Hematopoietic multipotent progenitor cell (in vitro differentiated cells): ENCODE data around the gene SLC25A43. TPM values are rescaled to one million over a fixed set of nuclear protein-coding genes. Genes with fewer than 3 reads are reported as not detected.
"Not testable (repeated sequence)": the region's sequence is repeated elsewhere in the genome, so short reads cannot be mapped to it uniquely, and the experiment has no call there.

Experiments
- DNase-seq, 3 donors: peaks; one replicate each; pipeline ENCODE4 v3.0.0-alpha.2; 2011 to 2015; ENCODE audit warnings: low read depth in 2 of 3, low spot score in 2 of 3
- small RNA-seq: library from RNA; depleted of rRNA; stranded (forward); fragments of <200 nt; gene quantifications from one replicate; pipeline ENCODE3, GENCODE V24; 2012
- total RNA-seq: library from RNA; depleted of rRNA; stranded (reverse); fragments of >200 nt; gene quantifications from one replicate; pipeline ENCODE4 v1.2.3, GENCODE V29; 2012

The SLC25A43 gene
- total RNA-seq, 1 donor, result 8.3 TPM

DNA sequence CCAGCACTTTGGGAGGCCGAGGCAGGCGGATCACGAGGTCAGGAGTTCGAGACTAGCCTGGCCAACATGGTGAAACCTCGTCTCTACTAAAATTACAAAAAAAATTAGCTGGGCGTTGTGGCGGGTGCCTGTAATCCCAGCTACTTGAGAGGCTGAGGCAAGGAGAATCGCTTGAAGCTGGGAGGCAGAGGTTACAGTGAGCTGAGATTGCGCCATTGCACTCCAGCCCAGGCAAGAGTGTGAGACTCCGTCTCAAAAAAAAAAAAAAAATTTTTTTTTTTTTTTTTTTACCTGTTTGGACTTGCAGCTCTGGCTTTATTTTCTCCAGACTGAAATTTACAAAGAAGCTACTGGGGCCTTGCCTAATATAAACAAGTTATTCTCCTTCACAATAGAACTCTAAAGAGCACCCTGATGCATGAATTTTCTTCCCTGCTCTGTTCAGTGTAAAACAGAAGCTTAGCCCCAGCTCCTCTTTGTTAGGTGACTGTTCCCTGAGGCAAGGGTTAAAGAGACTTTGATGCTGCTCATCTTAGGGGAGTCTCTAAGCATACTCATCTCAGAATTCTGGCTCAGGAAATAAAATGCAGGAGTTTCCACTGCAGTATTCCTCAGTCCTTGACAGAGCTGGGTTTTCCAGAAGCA lies 94.8 kb downstream of the SLC25A43 start:
- DNase-seq, result not testable (repeated sequence)

DNA sequence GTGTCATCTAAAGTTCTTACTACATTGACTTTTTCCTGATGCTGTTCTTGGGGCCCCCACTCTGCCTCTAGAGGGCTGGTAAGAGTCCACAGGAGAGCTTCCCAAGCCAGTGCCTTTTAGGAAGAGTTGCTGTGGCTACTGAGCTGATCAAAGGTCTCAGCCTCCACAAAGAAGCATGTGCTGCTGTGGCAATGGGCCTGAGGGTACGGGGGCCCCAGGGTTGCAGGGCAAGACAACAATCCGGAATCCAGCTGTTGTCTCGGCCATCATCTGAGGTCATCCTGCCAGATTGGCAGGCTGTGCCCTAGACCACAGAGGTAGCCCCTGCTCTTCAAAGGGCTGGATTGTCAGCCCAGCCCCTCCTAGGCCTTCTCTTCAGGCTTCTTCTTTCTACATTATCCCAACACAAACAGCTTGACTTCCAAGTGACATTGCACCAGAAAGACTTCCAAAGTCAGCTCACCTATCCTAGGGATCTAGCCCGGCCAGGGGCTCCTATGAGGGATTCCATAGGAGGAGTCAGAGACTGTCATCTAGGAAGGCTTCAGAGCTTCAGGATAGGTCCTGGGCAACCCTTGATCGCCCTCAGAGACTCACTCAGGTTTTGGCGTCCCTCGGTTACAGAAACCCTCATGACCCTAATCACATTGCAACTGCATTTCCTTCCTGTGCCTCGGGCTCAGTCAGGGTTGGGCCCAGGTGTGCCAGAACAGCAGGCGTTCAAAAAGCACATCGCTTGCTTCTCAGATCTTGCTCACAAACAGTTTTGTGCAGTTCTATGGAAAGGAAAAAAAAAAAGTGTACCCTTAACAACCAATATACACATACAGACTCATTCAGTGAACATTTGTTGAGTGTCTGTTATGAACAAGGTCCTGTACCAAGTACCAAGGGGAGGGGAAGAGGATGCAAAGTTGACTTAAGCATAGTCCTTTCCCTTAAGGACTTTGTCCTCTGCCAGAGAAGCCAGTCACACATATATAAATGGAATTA lies 96.9 kb downstream of the SLC25A43 start:
- peak in 1 of 3 donors; percentile 61 for DNase-seq

DNA sequence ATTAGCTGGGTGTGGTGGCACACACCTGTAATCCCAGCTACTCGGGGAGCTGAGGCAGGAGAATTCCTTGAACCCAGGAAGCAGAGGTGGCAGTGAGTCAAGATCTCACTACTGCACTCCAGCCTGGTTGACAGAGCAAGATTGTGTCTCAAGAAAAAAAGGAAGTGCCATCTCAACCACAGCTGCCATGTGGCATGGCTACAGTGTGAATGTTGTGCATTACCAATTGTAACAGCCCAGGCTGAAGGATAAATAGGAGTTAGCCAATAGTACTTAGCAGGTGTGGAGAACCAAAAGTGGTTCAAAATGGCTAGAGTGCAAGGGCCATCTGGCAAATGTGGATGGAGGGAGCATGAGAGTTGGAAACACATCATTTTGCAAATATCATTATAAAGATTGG lies 98.0 kb downstream of the SLC25A43 start:
- peak in 1 of 3 donors; percentile 69 for DNase-seq

DNA sequence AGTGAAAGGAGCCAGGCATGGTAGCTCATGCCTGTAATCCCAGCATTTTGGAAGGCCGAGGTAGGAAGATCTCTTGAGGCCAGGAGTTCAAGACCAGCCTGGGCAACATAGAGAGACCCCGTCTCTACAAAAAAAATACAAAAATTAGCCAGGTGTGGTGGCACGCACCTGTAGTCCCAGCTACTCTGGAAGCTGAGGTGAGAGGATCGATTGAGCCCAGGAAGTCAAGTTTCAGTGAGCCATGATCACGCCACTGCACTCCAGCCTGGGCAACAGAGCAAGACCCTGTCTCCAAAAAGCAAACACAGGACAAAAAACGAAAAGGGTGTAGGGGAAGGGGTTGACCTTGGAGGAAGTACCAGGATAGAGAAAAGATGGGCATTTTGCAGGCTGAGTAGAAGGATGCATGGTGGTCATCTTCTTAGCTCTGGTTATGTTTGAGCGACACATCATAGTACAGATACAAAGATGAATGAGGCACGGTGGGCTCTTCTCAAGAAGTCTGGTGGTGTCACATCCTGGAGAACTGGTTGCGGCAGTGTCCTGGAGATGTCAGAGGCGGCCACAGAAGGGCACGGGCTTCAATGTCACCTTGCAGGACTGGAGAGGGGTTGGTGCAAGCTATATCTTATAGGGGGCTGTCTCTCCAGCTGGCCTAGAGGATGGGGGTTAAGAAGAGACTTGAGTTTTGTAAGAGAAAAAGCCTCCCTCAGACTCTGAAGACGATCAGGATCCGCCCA lies 101.1 kb downstream of the SLC25A43 start:
- DNase-seq, result no peak

DNA sequence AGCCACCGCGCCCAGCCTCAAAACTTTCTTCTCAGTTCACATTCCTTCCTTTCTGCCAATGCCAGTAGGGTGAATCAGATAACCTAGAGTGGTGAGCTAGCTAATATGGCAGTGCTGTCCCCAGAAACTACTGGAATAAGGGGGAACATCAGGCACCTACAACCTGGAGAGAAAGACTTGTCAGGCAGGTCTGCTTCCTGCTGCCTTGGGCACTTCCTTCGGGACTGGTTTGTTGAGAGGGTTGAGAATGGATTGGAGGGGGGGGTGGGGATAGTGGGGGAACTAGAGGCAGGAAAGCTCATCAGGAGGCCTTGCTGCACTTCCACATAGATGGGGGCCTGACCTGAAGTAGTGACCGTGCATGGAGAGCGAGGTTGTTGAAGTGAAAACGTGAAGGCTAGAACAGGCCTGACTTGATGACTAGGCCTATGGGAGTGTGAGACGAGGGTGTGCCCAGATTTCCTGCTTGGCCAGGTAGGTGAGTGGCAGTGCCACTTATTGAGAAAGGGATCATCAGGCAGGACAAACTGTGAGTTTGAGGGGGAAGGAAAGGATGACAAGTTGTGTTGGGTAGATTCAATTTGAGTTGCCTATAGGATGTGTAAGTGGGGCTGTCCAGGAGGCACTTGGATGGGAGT lies 102.5 kb downstream of the SLC25A43 start:
- no peak for DNase-seq

DNA sequence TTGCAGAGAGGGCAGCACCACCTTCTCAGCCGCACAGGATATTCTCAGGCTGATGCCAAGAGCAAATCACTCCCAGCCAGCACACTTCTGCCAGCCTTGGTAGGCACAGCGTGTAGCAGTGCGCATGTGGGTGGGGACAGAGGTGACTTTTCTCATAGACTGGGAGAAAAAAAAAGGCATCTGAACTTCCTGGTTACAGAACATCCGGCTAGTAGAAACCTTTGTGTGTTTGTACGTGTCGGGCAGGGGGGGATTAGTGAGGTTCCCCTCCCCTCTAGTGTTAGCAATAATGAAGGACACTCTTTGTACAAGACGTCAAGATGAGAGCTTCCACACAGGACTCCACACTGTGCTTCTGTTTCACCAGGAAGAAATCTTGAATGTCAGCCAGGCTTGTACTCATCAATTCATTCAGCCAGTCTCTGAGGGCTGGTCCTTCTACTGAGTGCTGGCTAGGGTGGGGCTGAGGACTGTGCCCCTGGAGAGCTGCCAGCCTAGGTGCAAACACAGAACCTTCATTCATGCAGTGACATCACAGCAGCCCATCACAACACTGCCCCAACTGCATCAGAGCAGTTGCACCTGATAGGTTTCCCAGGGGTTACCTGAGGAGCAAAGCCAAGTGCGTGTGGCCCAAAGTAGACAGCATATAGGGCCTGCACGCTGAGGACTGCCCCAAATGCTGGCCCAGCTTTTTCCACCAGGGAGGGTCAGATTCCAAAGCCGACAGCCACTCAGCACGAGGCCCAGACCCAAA lies 103.8 kb downstream of the SLC25A43 start:
- DNase-seq, result no peak

DNA sequence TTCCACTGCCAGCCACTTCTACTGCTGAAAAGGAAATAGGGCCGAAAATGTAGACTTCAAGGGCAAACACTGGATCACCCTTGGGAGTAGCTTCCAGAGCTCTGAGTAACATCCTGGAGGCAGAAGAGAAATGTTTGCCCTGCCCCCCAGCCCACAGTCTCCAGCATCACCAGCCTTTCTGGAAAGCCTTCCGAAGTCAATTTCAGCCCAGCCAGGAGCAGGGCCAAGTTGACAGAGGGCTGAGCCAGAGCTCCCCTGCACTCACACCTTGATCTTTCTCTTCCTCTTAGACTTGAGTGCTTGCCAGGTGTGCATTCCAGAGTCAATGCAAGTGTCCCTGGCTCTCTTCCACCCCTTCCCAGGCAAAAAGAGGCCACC lies 104.3 kb downstream of the SLC25A43 start:
- no peak for DNase-seq

Small RNA genes within 50 kb of the gene (small RNA-seq; reads per million reads assigned to genes)
- 2.7 reads per million, percentile 76 among the genes with 10 or more reads in this experiment for gene RNU1-67P
- gene RNY3P16, result not detected

Other genes starting within 250 kb of the SLC25A43 start
- 60.3 TPM for gene PGRMC1, start 163.1 kb upstream of the SLC25A43 start, total RNA-seq
- gene SLC25A5, start 69.1 kb downstream of the SLC25A43 start, total RNA-seq, result 340 TPM
- gene STEEP1, start 166.1 kb downstream of the SLC25A43 start, total RNA-seq, result 17.8 TPM
- gene UBE2A, start 175.2 kb downstream of the SLC25A43 start, total RNA-seq, result 21.3 TPM
- gene NKRF, start 207.1 kb downstream of the SLC25A43 start, total RNA-seq, result 5.4 TPM